ENCODE measurements around the gene SORBS1. TPM values are rescaled to one million over a fixed set of nuclear protein-coding genes. Genes with fewer than 3 reads are reported as not detected.
A peak's percentile ranks its signal among the peaks of the same experiment; 100 is the strongest.

SORBS1 gene
- total RNA-seq, 1 experiment from 2014 or later = 1.4 TPM

DNA sequence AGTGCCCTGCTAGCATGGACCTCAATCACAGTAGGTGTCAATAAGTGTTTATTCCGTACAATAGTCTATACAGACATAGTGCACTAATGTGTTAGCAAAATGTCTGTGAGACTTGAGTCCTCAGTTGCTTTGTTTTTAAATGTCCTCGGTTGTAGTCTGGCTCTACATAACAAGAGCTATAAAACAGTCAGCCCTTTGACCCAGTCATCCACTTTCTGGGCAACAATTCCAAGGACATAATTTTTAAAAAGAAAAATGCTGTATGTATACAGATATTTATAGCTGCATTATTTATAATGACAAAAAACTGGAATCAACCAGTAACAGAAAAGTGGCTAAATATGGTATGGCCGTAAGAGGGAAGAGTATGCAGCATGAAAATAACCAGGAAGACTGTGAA, 267.5 kb downstream of the SORBS1 start:
- DNase-seq (ENCODE audit: low read depth) = no peak

- DNase-seq (ENCODE audit: low read depth) = no peak
These were observed 269.7 kb downstream of the SORBS1 start for GRCh38 chr10:95291365-95292039.

DNA sequence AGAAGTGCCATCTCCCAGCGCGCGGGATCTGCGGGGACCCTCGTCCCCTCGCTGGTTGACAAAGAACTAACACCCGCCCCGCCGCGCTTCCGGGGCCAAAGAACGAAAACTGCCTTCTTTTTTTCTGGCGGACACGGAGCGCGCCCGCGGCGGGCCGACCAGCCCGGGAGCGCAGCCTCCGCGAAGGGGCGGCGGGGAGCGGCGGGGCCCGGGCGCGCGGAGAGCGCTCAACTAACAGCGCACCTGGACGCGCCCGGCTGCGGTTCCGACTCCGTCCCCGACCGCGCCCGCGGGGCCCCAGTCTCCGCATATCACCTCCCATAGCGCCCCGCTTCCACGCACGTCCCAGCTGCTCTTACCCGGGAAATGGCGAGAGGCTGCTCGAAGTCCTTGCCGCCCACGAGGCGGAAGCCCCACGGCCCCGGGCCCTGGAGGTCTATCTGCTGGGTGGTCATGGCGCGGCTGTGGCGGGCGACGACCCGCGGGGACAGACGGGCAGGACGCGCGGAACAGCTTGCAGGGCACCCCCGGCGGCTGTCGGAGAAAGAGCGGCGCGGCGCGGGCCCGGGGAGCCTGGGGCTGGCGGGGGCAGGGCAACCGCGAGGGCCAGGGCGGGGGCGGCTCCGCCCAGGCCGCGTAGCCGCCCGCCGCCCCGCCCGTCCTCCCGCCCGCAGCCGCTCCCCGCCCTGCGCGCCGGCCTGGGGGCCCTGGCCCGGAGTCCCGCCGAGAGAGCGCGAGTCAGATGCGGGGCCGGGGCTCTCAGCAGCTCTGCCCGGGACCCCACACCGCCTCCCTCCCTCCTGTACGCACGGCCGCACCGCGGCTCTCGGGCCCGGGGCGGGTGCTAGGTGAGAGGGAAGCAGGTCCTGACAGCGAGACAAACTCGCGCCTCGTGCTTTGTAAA, 270.5 kb downstream of the SORBS1 start, which contains the start of gene PDLIM1:
PDLIM1 (minus strand) TSS at position 543 of the 904 bp plus-strand sequence; CDS start at position 455, 88 bp downstream.
- DNase-seq (ENCODE audit: low read depth) = peak; percentile 66

DNA sequence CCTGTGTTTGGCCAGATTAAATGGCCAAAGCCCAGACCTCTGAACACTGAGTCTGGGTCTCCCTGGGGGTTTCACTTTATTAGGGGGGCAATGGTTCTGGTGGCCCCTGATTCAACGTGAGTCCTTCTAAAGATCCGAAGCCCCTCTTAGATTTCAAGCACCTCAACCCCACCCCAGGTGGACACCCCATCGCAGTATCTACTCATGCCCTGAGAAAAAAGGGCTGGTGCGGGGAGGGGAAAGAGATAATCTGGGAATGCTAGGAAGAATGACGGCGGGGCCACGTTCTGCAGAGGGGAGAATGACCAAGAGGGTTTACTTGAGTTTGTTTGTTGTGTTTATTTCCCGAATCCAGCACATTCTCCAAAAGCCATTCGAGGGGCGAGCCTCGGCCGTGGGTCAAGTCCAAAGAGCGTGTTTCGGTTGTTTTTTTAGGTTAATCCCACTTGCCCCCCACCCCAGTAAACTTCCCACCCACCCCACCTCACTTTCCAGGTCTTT, 271.2 kb downstream of the SORBS1 start:
- no peak for DNase-seq (ENCODE audit: low read depth)

GRCh38 chr10:95289003-95289920, 271.9 kb downstream of the SORBS1 start:
- peak; percentile 62 for DNase-seq (ENCODE audit: low read depth)

DNA sequence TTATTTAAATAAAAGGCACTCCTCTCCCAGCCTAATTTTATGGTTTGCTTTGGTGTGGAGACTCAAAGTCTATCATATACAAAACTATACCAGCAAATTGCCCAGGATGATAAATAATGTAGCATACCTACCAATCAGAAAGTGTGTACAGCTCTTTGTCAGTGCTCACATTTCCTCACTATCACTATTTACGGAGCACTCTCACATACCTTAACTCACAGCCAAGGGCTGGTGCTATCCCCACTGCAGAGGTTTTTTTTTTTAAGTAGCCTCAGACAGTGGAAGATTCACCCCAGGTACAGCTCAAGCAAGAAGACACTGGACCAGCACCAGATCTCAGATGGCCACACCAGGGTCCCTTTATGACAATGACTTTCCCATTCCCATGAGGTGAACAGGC, 272.9 kb downstream of the SORBS1 start:
- DNase-seq (ENCODE audit: low read depth) = no peak

DNA sequence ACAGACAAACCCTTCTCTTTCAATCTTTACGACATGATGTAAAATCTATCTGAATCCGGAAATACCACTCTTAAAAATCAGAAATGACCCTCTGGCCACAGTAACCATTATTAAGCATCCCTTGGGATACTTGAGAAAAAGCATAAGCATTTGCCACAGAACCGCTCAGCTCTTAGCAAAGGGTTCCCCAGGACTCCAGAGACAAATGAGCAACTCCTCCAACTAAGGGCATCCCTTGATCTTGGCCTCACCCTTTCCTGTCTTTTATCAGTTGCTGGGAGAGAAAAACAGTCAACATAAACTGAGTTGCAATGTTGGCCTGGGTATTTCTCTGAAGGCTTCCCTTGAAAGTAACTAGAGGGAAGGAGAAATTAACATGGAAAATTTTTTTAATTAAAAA, 273.9 kb downstream of the SORBS1 start:
- no peak for DNase-seq (ENCODE audit: low read depth)

- no peak for DNase-seq (ENCODE audit: low read depth)
These were observed 274.5 kb downstream of the SORBS1 start for GRCh38 chr10:95286707-95287106.

DNA sequence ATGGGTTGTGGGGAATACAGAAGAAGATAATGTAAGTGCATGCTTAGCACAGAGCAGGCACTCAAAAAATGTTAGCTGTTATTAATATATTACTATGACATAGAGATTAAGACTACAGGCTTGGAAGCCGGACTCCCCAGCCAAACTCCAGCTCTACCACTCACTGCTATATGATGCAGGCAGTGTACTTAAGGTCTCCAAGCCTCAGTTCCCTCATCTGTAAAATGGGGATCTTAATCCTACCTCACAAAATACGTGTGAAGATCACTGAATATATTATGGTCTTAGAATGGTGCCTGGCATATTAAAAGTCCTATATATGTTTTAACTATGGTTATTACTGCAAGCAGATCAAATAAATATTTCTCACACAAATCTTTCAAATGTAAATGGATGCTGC, 275.6 kb downstream of the SORBS1 start:
- no peak for DNase-seq (ENCODE audit: low read depth)

GRCh38 chr10:95284807-95285206, 276.4 kb downstream of the SORBS1 start:
- DNase-seq (ENCODE audit: low read depth) = no peak

- no peak for DNase-seq (ENCODE audit: low read depth)
These were observed 279.1 kb downstream of the SORBS1 start for GRCh38 chr10:95282107-95282506.

DNA sequence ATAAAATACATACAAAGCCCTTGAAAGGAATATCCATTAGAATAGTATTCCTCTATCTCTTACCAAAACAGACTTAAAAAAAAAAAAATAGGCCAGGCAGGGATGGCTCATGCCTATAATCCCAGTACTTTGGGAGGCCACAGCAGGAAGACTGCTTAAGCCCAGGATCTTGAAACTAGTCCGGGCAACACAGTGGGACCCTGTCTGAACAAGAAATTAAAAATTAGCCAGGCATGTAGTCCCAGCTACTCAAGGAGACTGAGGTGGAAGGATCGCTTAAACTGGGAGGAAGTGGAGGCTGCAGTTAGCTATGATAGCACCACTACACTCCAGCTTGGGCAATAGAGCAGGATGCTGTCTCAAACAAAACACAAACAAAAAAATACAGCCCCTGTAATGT, 280.0 kb downstream of the SORBS1 start:
- no peak for DNase-seq (ENCODE audit: low read depth)

DNA sequence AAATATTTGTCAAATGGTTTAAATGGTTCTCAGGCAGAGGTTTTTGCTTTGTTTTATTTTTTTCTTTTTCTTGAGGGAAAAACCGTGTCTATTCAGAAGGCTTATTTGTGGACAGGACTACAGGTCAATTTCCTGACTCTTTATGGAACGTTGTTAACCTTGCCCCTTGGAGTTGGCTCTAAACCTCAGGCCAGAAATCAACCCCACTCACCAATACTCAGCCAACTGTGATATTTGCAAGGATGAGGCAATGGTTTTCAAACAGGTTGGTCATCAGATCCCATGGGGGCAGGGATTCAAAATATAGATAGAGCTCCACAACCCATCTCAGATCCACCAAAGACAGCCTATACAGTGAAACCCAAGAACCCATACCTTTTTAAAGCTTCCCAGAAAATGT, 280.5 kb downstream of the SORBS1 start:
- DNase-seq (ENCODE audit: low read depth) = no peak

- peak; percentile 46 for DNase-seq (ENCODE audit: low read depth)
These were observed 281.9 kb downstream of the SORBS1 start for GRCh38 chr10:95279042-95279820.

DNA sequence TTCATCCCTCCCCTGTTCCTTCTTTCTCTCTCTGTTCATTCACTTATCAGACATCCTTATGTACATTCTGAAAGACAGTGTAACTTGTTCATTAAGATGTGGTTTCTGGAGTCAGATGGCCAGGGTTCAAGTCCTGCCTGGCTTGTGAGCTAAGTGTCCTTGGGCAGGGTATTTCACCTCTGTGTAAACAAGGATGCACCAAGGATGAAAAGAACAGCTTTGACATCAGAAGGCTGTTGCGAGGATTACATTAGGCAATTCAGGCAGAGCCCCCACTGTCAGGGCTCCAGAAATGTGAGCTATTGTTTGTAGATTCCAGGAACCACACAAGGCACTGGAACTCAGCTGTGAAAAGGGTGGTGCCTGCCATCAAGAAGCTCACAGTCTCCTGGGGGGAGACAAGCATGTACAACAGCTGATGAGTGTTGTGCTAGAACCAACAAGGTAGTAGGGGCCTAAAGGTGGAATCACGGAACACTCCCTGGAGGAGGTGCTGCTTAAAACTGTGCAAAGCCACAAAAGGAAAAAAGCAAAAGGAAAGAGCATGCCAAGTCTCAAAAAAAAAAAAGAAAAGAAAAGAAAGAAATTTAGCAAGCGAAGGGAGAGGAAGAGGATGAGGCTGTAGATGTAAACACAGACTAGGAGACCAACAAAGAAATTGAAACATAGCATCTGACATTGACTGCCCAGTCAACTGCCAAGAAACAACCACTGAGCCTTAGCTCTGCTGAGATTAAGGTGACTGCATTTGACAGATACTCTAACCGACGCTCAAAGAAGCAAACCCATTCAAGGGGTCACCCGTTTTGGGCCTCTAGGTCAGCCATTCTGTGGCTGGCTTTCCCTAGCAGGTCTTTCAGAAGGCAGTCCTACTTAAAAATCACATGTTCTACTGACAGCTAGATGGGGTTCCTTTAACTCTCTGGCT, 282.8 kb downstream of the SORBS1 start:
- no peak for DNase-seq (ENCODE audit: low read depth)

DNA sequence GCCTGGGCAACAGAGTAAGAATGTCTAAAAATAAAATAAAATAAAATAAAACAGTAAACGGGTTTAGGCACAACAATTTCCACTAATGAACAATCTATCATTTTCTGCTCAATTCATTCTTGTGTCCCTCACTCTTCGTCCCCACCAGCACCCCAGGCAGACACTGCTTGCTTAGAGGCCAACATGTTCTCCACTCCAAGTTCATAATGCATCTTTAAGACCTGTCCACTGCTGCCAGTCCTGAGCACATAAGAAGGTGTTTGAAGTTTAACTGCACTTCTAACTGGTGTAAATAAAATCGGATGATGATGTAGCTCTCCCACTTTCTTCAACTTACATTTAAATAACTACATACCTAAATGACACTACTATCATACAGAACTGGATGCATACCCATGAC, 283.6 kb downstream of the SORBS1 start:
- DNase-seq (ENCODE audit: low read depth) = no peak

- no peak for DNase-seq (ENCODE audit: low read depth)
These were observed 284.0 kb downstream of the SORBS1 start for GRCh38 chr10:95277201-95277570.

- peak; percentile 41 for DNase-seq (ENCODE audit: low read depth)
These were observed 284.6 kb downstream of the SORBS1 start for GRCh38 chr10:95276367-95277200.
